H1 (cell line): ENCODE data around the gene GCGR. TPM values are rescaled to one million over a fixed set of nuclear protein-coding genes. Genes with fewer than 3 reads are reported as not detected.

ENCODE experiments used
- CTCF ChIA-PET: fragments of 300-600 bp; sonication (Branson Sonifier 250); formaldehyde crosslinking; loops from one replicate; lab custom pipeline; 2021; ENCODE audit not compliant: partially characterized antibody; lab: Charles Lee
- POLR2A ChIA-PET: fragments of 300-600 bp; sonication (Branson Sonifier 250); formaldehyde crosslinking; loops from one replicate; lab custom pipeline; 2021; ENCODE audit warnings: inconsistent platforms; ENCODE audit not compliant: partially characterized antibody; lab: Charles Lee
- DNase-seq, 2 experiments: peaks; one replicate each; pipeline versions ENCODE4 v3.0.0 to v3.0.0-alpha.2; 2010 to 2022; ENCODE audit warnings: low spot score in 2 of 2, low read depth in 1 of 2, mixed read lengths in 1 of 2
- FAIRE-seq: peaks from 2 replicates; lab custom pipeline; 2011; peaks lifted over from hg19 to GRCh38; lab: Jason Lieb, UNC
- H2AFZ ChIP-seq: 2 replicates; pipeline ENCODE4 v1.8.1; 2012; ENCODE audit warnings: low read length, inconsistent platforms
- H2AK5ac ChIP-seq: 2 replicates; pipeline ENCODE4 v1.6.1; 2013; ENCODE audit warnings: low read depth, low read length
- H2BK120ac ChIP-seq: replicated peaks from 2 replicates; pipeline ENCODE3; 2013; ENCODE audit warnings: low read depth, low read length, inconsistent platforms
- H2BK12ac ChIP-seq: 2 replicates; pipeline ENCODE4 v1.6.1; 2013; ENCODE audit warnings: low read depth, low read length
- H2BK15ac ChIP-seq: 2 replicates; pipeline ENCODE4 v1.6.1; 2013; ENCODE audit warnings: low read length
- H2BK20ac ChIP-seq: 2 replicates; pipeline ENCODE4 v1.6.1; 2013; ENCODE audit warnings: low read length
- H2BK5ac ChIP-seq: 2 replicates; pipeline ENCODE4 v1.6.1; 2013; ENCODE audit warnings: low read depth, low read length
- H3K14ac ChIP-seq: 2 replicates; pipeline ENCODE4 v1.6.1; 2013; ENCODE audit warnings: inconsistent platforms; ENCODE audit not compliant: insufficient read length
- H3K18ac ChIP-seq: 2 replicates; pipeline ENCODE4 v1.6.1; 2013; ENCODE audit warnings: low read length; ENCODE audit errors: extremely low read depth
- H3K23ac ChIP-seq: 2 replicates; pipeline ENCODE4 v1.6.1; 2013; ENCODE audit warnings: inconsistent platforms; ENCODE audit not compliant: insufficient read length
- H3K23me2 ChIP-seq: 2 replicates; pipeline ENCODE4 v1.6.1; 2013; ENCODE audit warnings: low read depth, low read length
- H3K27ac ChIP-seq: 2 replicates; pipeline ENCODE4 v1.6.1; 2011; ENCODE audit warnings: low read depth, low read length, inconsistent platforms
- H3K27me3 ChIP-seq, 4 experiments: replicated peaks in 1 of 4; 1 replicate in 1 of 4; 2 replicates in 3 of 4; pipeline versions ENCODE4 v1.6.1 to v1.8.1; 2011 to 2013; ENCODE audit warnings: low read length in 3 of 4, mild to moderate bottlenecking in 3 of 4, inconsistent platforms in 2 of 4, mixed read lengths in 2 of 4, moderate library complexity in 1 of 4; ENCODE audit not compliant: control insufficient read depth in 3 of 4, insufficient read depth in 3 of 4; ENCODE audit errors: extremely low read depth in 1 of 4
- H3K36me3 ChIP-seq, 4 experiments: 2 replicates each; pipeline versions ENCODE4 v1.6.1 to v1.8.1; 2011 to 2013; ENCODE audit warnings: mild to moderate bottlenecking in 4 of 4, low read length in 3 of 4, moderate library complexity in 2 of 4, control low read depth in 1 of 4, inconsistent platforms in 1 of 4; ENCODE audit not compliant: insufficient read depth in 4 of 4, control insufficient read depth in 2 of 4
- H3K4ac ChIP-seq: replicated peaks from 2 replicates; pipeline ENCODE3; 2013; ENCODE audit warnings: low read length, low read depth, mixed read lengths, inconsistent platforms; ENCODE audit not compliant: insufficient read length
- H3K4me1 ChIP-seq, 4 experiments: replicated peaks in 1 of 4; 1 replicate in 1 of 4; 2 replicates in 3 of 4; pipeline versions ENCODE4 v1.6.1 to v1.8.1; 2011 to 2013; ENCODE audit warnings: low read length in 3 of 4, inconsistent platforms in 2 of 4, mixed read lengths in 1 of 4; ENCODE audit not compliant: insufficient read depth in 4 of 4, control insufficient read depth in 3 of 4
- H3K4me2 ChIP-seq, 2 experiments: 2 replicates each; pipeline versions ENCODE4 v1.6.1 to v1.8.1; 2011 to 2013; ENCODE audit warnings: low read depth in 2 of 2, low read length in 2 of 2, control low read depth in 1 of 2, inconsistent platforms in 1 of 2, mild to moderate bottlenecking in 1 of 2; ENCODE audit not compliant: insufficient read depth in 1 of 2
- H3K4me3 ChIP-seq, 4 experiments: fragments of 200-600, 300-600 bp in 1 of 4; sonication (generic), shearing (Covaris generic), sonication (Bioruptor Twin) in 1 of 4; 2 replicates each; pipeline versions ENCODE4 v1.5.1 to v1.8.1; 2011 to 2016; ENCODE audit warnings: low read length in 4 of 4, low read depth in 3 of 4, control low read depth in 2 of 4, inconsistent platforms in 2 of 4, mild to moderate bottlenecking in 2 of 4, mixed read lengths in 1 of 4, moderate library complexity in 1 of 4; ENCODE audit not compliant: insufficient read depth in 2 of 4; ENCODE audit errors: extremely low read depth in 1 of 4
- H3K56ac ChIP-seq: replicated peaks from 2 replicates; pipeline ENCODE3; 2013; ENCODE audit warnings: low read depth, mild to moderate bottlenecking, mixed read lengths, low read length, inconsistent platforms; ENCODE audit not compliant: insufficient read length
- H3K79me1 ChIP-seq: 2 replicates; pipeline ENCODE4 v1.6.1; 2013; ENCODE audit warnings: low read depth, low read length, control low read depth
- H3K79me2 ChIP-seq, 2 experiments: 2 replicates each; pipeline versions ENCODE4 v1.6.1 to v1.8.1; 2012 to 2013; ENCODE audit warnings: low read length in 2 of 2, mild to moderate bottlenecking in 2 of 2, inconsistent platforms in 1 of 2; ENCODE audit not compliant: insufficient read depth in 2 of 2, control insufficient read depth in 1 of 2
- H3K9ac ChIP-seq, 4 experiments: replicated peaks in 1 of 4; 1 replicate in 1 of 4; 2 replicates in 3 of 4; pipeline versions ENCODE4 v1.6.1 to v1.8.1; 2011 to 2013; ENCODE audit warnings: low read depth in 3 of 4, low read length in 3 of 4, control low read depth in 2 of 4, mild to moderate bottlenecking in 2 of 4, moderate library complexity in 2 of 4, inconsistent platforms in 1 of 4; ENCODE audit errors: extremely low read depth in 1 of 4
- H3K9me3 ChIP-seq, 2 experiments: 2 replicates each; pipeline versions ENCODE4 v1.6.1 to v1.8.1; 2012 to 2013; ENCODE audit warnings: mild to moderate bottlenecking in 2 of 2, moderate library complexity in 2 of 2, control low read depth in 1 of 2, inconsistent platforms in 1 of 2, low read depth in 1 of 2, low read length in 1 of 2, mixed read lengths in 1 of 2; ENCODE audit not compliant: insufficient read depth in 2 of 2
- H4K20me1 ChIP-seq, 2 experiments: replicated peaks in 1 of 2; 2 replicates each; pipeline versions ENCODE3 to v1.8.1; 2011 to 2013; ENCODE audit warnings: inconsistent platforms in 2 of 2, low read length in 2 of 2, mild to moderate bottlenecking in 1 of 2; ENCODE audit not compliant: insufficient read depth in 2 of 2, control insufficient read depth in 1 of 2
- H4K5ac ChIP-seq: 2 replicates; pipeline ENCODE4 v1.6.1; 2013; ENCODE audit warnings: low read length, low read depth, mixed read lengths, inconsistent platforms; ENCODE audit not compliant: insufficient read length
- H4K8ac ChIP-seq: 2 replicates; pipeline ENCODE4 v1.8.0; 2013; ENCODE audit warnings: mild to moderate bottlenecking, moderate library complexity, low read length, inconsistent platforms; ENCODE audit not compliant: insufficient read depth; ENCODE audit errors: extremely low read depth
- H4K91ac ChIP-seq: replicated peaks from 2 replicates; pipeline ENCODE3; 2013; ENCODE audit warnings: low read length, mixed read lengths, inconsistent platforms; ENCODE audit not compliant: insufficient read length
- JUN ChIP-seq: IDR thresholded peaks from 2 replicates; pipeline ENCODE4 v1.6.1; 2011; ENCODE audit warnings: low read depth, mild to moderate bottlenecking, improper control_type of control experiment, low read length
- KDM4A ChIP-seq: IDR thresholded peaks from one replicate; pipeline ENCODE4 v1.7.1; 2012; ENCODE audit warnings: low read depth, mild to moderate bottlenecking, moderate library complexity, low read length, inconsistent platforms; ENCODE audit not compliant: severe bottlenecking
- RAD21 ChIP-seq, 2 experiments: IDR thresholded peaks in 1 of 2; conservative IDR thresholded peaks in 1 of 2; 2 replicates each; pipeline ENCODE4 v1.6.1; 2011; ENCODE audit warnings: low read depth in 2 of 2, low read length in 2 of 2, improper control_type of control experiment in 1 of 2, inconsistent platforms in 1 of 2, mild to moderate bottlenecking in 1 of 2, moderate library complexity in 1 of 2
- SAP30 ChIP-seq: fragments of 300-600 bp; sonication (generic); IDR thresholded peaks from 2 replicates; pipeline ENCODE4 v1.7.1; 2012; ENCODE audit warnings: low read length, moderate library complexity, mild to moderate bottlenecking, inconsistent platforms; ENCODE audit not compliant: insufficient read depth, insufficient replicate concordance
- WGBS, 2 experiments: shearing (Covaris generic) in 1 of 2; methylation state at CpG; one replicate each; pipeline versions ENCODE4 v1.1.6 to v1.1.7; 2013 to 2015; ENCODE audit warnings: low lambda C conversion rate in 2 of 2, mixed read lengths in 2 of 2, inconsistent platforms in 1 of 2, low coverage in 1 of 2, missing lambda C conversion rate in 1 of 2; ENCODE audit not compliant: insufficient replicate concordance in 2 of 2, insufficient coverage in 1 of 2, insufficient read length in 1 of 2; ENCODE audit errors: extremely low coverage in 1 of 2, missing lambda C conversion rate in 1 of 2; 5-methylcytosine and 5-hydroxymethylcytosine counted together
- polyA plus RNA-seq, 7 experiments: library from polyadenylated mRNA; depleted of rRNA in 3 of 7; stranded (reverse) in 5 of 7; unstranded in 2 of 7; fragments of >200 nt in 5 of 7; fragments of 200-250 nt in 2 of 7; gene quantifications; 1 replicate in 5 of 7; 2 replicates in 1 of 7; 4 replicates in 1 of 7; pipeline versions ENCODE4 v1.2.1 to v1.2.3, GENCODE V29; 2011 to 2013; ENCODE audit warnings: missing spikeins in 2 of 7, mixed read lengths in 2 of 7
- total RNA-seq: library from RNA; stranded (reverse); fragmentation: NEBNext Ultra II Directional; extraction: Animal tissue kit (Norgen Biotek cat#: 25700); gene quantifications from 2 replicates; pipeline ENCODE4 v1.2.1, GENCODE V29; 2021
- TF ChIP-seq, protein P1 (sequence below), 3 experiments: IDR thresholded peaks; 1 replicate in 2 of 3; 2 replicates in 1 of 3; pipeline versions ENCODE4 v1.5.1 to v1.6.1; 2011; ENCODE audit warnings: low read length in 3 of 3, mild to moderate bottlenecking in 3 of 3, inconsistent platforms in 2 of 3, low read depth in 1 of 3, moderate library complexity in 1 of 3; ENCODE audit not compliant: insufficient read depth in 1 of 3; ENCODE audit errors: control extremely low read depth in 1 of 3

The GCGR gene
- total and polyA plus RNA-seq, 2 of the 8 experiments (the other 6 are each of a cell fraction or from before 2014, with no cell fraction given): 0.44 to 0.56 TPM

DNA sequence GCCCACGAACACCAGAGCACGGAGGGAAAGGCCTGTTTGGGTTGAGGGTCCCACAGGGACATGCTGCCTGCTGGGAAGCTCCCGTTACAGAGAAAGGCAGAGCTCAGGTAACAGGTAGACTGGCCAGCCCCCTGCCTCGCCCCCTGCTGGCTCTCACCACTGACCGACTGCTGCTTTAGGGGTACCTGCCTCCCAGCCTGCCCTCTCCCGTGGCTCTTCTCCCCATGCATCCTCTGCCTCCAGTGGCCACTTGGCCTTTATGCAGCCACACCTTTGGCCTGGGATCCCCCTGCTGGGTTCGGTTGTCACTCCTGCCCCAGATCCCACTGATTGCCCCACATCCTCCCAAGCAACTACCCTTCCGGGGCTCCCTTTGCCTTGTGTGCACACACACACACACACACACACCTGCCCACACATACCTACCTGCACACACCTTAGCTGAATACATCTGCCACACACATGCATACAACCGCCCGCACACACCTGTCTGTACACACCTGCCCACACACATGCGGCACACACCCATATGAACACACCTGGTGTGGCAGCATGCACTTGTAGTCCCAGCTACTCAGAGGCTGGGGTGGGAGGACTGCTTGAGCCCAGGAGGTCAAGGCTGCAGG lies 22.0 kb downstream of the GCGR start:
- POLR2A ChIA-PET: interaction anchor here (0.6 to 2.2 kb wide), 9 partner anchors 8 to 123 kb away, joined by 3 to 9 read pairs (median 3); partner anchors contain the start of genes MCRIP1 and MRPL12
- no peak overlapping the region for H2BK120ac ChIP-seq
- H2AK5ac ChIP-seq: no peak overlapping the region
- H3K23me2 ChIP-seq: no peaks in the 10 kb centered on the region
- no peak overlapping the region for H2BK15ac ChIP-seq
- CTCF ChIA-PET: interaction anchor here (1.0 to 2.2 kb wide), 11 partner anchors 12 to 117 kb away, joined by 3 to 6 read pairs (median 4); no protein-coding TSS in a partner anchor
- no peak for DNase-seq
- no peaks in the 10 kb centered on the region; a peak in 1 of 8 replicates for H3K36me3 ChIP-seq
- no peak overlapping the region for H3K4me3 ChIP-seq
- H3K56ac ChIP-seq: no peak overlapping the region
- H3K18ac ChIP-seq: peak overlapping the region; percentile 38; the same call in 1 of the 2 replicates
- H3K27ac ChIP-seq: no peak overlapping the region
- no peak overlapping the region; the same call in 1 of the 2 replicates for H2BK12ac ChIP-seq
- no peak overlapping the region for H3K23ac ChIP-seq
- peaks cover 0 to 9% (median 6%) of the 10 kb centered on the region in 4 experiments; a peak in 5 of 7 replicates for H3K4me1 ChIP-seq
- no peak overlapping the region; a peak in 1 of 7 replicates for H3K9ac ChIP-seq
- FAIRE-seq: no peak
- H2BK5ac ChIP-seq: no peak overlapping the region
- no peak overlapping the region; the same call in 1 of the 2 replicates for H4K8ac ChIP-seq
- H2BK20ac ChIP-seq: 0 out of 2 replicates have a peak overlapping the region, but pooled peaks have one; percentile 43
- TF ChIP-seq, protein P1, sequence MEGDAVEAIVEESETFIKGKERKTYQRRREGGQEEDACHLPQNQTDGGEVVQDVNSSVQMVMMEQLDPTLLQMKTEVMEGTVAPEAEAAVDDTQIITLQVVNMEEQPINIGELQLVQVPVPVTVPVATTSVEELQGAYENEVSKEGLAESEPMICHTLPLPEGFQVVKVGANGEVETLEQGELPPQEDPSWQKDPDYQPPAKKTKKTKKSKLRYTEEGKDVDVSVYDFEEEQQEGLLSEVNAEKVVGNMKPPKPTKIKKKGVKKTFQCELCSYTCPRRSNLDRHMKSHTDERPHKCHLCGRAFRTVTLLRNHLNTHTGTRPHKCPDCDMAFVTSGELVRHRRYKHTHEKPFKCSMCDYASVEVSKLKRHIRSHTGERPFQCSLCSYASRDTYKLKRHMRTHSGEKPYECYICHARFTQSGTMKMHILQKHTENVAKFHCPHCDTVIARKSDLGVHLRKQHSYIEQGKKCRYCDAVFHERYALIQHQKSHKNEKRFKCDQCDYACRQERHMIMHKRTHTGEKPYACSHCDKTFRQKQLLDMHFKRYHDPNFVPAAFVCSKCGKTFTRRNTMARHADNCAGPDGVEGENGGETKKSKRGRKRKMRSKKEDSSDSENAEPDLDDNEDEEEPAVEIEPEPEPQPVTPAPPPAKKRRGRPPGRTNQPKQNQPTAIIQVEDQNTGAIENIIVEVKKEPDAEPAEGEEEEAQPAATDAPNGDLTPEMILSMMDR (IDR thresholded peaks at IDR 0.05; ENCODE audit: control extremely low read depth in 1 of 3, insufficient read depth in 1 of 3, low read depth in 1 of 3, low read length in 3 of 3): peak; percentile 32 to 47 (median 46)
- no peak for TF ChIP-seq SAP30
- no peak for TF ChIP-seq JUN
- no peak for TF ChIP-seq KDM4A
- peak; percentile 25 to 34; a peak in 3 of 4 replicates for TF ChIP-seq RAD21 (IDR thresholded peaks at IDR 0.05 in 1 of 2, conservative IDR thresholded peaks at IDR 0.05 in 1 of 2; ENCODE audit: low read depth in 2 of 2, low read length in 2 of 2)
- no peaks in the 10 kb centered on the region for H3K9me3 ChIP-seq
- no peak overlapping the region for H4K5ac ChIP-seq
- H3K4me2 ChIP-seq: peak overlapping the region in 1 of 2 experiments; percentile 4; a peak in 1 of 4 replicates
- H3K14ac ChIP-seq: no peak overlapping the region
- H4K91ac ChIP-seq: no peak overlapping the region
- H4K20me1 ChIP-seq: peaks cover 4 to 20% of the 10 kb centered on the region in 2 experiments
- peaks cover 0 to 3% of the 10 kb centered on the region in 2 experiments; a peak in 1 of 4 replicates for H3K79me2 ChIP-seq
- H3K27me3 ChIP-seq: no peaks in the 10 kb centered on the region
- H2AFZ ChIP-seq: no peak overlapping the region
- 79% methylated on average over 11 of the region's 11 CpGs; no CpG with 5 or more reads in 1 of the 2 experiments for WGBS, 2 experiments
- H3K4ac ChIP-seq: no peak overlapping the region
- H3K79me1 ChIP-seq: peaks cover 7% of the 10 kb centered on the region; the same call in 1 of the 2 replicates
